Colon (tissue), 2 donors: ENCODE measurements around the gene FABP3.

Experiments
- FAIRE-seq: peaks from 2 replicates; lab custom pipeline; 2012; peaks lifted over from hg19 to GRCh38; lab: Jason Lieb, UNC
- donor health status: control.
- donor health status: control.

Gene FABP3

DNA sequence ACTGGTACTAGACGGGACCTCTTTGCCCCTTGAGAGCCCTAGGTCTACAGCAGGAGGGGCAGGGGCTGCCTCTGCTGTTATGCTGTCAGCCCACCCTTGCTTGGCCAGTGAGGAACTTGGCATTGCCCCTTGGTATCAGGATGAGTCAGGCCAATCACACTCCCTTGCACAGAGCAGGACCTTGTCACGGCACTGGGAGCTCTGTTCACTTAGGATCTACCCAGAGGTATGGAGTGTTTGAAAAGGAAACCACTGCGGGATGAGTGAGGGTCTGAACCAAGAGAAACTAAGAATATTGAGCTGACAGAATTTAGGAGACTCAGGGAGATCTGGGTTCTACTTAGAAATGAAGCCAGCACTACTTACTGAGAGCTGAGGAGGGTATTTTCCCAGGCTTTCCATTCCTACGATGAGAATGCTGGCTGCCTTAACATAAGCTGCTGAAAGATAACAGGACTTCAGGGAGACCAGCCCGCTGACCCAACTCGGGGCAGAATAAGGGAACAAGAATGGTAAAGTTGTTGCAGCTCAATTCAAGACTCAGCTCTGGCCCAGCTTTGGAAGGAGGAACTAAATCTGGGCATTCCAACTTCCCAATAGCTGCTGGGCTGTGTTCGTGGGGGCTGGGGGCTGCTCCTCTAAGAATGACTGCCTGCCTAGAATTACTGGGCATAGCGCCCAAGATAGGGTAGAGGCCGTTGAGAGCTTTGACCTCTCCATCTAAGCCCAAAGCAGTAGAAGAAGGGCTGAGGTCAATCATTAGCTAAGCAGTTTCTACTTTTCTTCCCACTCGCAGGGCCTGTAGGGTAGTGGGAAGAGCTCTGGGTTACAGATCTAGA is 1.5 kb downstream of the FABP3 start:
- FAIRE-seq, result no peak

DNA sequence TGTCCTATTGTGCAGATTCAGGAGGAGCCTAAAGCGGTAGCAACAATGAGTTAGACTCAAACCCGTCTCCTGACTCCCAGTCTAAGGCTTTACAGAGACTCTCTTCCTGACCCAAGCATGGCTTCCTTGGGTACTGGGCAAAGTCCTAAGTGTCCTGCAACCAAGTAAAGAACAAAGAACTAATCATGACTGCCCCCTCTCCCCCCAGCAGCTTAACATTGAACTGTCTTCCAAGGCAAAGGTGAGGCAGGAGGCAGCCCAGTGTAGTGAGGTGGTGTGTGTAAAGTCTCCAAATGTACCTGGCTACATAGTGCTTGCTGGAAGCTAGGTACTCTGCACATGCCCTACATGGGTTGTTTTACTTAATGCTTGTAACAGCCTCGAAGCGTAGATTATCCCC is 2.3 kb downstream of the FABP3 start:
- FAIRE-seq, result no peak

DNA sequence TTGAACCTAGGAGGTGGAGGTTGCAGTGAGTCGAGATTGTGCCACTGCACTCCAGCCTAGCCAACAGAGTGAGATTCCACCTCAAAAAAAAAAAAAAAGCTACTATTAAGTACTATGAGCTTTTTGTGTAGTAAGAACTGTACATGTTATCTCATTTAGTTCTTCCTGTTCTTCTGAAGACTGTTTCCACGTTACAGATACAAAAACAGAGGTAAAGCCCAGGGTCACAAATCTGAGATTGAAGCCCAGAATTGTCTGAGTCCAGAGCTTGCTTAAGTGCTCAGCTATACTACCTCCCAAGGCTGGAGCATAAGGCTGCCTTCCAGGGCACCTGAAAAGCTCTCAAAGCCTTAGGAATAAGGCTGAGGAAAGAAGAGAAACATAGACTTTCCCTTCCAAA is 2.9 kb downstream of the FABP3 start:
- FAIRE-seq, result no peak

DNA sequence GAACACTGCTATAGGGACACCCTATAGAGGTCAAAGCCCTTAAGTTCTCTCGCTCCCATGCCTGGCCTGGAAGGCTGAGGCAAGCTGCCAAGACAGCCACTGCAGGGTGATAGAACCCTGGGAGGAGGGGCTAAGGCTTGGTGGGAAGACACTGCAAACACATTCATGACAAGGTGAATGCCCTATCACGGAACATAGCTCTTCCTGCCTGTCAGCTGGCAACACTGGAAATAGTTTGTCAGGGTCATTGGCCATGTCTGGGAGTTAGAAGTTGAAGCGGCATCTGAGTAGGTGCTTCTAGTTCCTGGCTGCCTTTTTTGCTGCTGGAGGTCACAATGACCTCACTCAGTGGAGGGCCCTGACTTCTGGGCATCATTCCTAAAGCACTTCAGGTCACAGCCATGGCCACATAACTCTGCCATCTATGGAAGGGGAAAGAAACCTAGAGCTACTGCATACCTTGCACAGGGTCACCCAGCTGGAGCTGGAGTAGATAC is 4.2 kb downstream of the FABP3 start:
- FAIRE-seq, result no peak

DNA sequence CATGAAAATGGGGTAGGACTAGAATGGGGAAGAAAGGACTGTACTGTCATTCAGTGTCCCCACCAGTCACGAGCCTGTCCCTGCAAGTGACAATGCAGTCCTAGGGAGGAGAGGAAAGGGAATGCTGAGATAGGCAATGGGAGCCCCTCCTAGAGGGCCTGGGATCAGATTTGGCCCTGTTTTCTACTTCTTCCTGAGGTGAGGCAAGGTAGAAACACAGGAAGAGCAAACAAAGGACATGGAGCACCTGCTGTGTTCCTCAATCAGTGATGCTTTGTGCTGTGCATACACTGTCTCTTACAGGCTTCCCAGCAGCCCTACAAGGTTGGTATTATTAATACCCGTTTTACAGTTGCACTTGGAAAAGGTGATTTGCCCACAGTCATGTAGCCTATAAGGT is 6.1 kb downstream of the FABP3 start:
- FAIRE-seq, result no peak

DNA sequence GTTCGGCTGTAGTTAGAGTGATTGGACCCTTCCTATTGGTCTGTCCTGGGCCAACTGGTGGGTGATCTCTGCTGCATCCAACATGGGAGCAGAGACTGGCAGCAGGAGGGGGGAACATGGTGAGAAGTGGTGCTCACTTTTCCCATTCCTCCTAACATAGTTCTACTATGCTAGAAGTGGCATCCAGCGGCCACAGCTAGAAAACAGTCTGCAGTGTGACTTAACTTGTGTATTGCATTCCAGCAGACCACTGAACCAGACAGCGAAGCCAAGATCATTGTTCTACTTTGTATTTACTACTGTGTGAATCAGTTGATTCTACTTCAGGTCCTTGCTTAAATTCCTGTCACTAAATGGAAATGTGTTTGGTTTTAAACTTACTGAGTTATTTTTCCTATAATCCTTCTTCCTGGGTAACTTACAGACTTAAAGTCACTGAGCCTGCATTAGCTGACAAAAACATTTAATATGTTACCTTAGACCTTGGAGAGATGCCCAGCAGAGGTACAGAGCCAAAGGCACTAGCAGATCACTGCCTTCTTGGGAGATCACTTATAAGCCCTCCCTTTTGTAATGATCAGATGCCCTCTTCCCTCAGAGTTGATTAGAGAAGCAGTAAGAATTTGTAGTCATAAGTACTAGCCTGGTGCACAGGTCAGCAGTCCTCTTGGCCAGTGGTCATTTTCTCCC is 8.2 kb downstream of the FABP3 start:
- no peak for FAIRE-seq

DNA sequence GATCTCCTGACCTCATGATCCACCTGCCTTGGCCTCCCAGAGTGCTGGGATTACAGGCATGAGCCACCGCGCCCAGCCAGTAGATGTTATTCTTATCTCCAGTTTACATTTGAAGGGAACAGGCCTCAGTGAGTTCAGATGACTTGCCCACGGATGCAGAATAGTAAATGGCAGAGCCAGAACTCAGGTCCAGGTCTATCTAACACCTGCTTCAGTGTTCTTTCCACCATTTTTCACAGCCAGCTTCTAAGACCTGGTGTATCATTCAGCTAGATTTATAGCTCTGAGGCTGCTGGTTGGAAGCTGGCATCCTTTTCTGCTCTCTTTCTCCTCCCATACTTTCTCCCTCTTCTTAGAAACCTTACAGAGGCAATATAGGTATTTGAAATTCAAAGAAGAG is 10.8 kb downstream of the FABP3 start:
- FAIRE-seq, result no peak

DNA sequence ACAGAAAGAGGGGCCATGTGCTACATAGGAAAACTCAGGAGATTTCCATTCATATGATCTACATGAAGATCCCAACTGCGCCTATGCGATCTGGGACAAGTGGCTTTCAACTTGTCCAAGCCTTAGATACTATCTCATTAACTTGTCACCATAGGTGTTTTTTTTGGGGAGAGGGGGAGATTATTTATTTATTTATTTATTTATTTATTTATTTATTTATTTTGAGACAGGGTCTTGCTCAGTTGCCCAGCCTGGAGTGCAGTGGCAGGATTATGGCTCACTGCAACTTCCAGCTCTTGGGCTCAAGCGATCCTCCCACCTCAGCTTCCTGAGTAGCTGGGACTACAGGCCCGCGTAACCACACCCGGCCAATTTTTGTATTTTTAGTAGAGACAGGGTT is 11.3 kb downstream of the FABP3 start:
- no peak for FAIRE-seq

DNA sequence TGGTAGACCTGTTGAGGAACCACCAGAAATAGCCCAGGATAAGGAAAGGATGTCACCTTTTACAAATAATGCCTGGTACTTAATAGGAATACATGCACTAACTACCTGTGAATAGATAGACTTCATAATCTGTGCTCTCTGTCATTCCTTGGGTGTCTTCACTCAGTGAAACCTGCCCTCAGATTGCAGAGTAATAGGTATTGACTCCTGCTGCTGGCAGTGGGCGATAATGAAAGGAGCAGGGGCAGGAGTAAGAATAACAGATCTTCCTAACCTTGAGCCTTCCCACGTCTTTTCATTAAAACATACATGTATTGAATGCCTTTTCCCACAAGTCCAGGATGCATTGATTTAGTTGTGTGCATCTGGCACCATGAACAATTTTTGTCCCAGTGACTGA is 16.4 kb downstream of the FABP3 start:
- FAIRE-seq, result no peak

DNA sequence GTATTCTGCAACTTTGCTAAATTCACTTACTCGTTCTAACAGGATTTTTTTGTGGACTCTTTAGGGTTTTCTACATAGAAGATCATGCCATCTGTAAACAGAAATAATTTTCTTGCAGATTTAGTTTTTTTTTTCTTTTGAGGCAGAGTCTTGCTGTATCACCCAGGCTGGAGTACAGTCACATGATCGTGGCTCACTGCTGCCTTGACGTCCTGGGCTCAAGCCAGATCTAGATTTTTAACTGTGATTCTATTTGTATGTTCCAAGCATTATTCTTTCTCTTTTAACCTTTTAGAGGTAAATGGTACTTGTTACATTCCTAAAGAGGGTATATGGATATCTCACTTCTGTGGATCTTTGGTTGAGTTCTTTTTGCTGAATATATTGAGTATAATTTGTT is 18.6 kb downstream of the FABP3 start:
- FAIRE-seq, result no peak

DNA sequence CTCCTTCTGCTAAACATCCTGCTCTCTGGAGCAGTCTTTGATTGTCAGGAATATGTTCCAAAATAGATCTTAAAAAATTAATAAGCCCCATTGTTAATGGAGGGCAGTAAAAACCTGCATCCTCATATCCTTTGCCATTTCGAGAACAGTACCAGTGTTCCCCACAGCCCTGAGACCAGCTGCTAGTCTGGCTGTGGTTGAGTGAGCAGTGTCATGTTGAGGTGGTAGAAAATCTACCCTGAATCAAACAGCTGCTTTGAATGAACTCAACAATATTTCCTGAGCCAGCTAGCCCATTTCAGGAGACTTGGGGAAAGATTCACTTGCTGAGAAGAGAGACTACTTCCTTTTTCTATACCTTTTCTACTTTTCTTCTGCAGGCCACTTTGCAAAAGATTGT is 24.4 kb downstream of the FABP3 start:
- no peak for FAIRE-seq

DNA sequence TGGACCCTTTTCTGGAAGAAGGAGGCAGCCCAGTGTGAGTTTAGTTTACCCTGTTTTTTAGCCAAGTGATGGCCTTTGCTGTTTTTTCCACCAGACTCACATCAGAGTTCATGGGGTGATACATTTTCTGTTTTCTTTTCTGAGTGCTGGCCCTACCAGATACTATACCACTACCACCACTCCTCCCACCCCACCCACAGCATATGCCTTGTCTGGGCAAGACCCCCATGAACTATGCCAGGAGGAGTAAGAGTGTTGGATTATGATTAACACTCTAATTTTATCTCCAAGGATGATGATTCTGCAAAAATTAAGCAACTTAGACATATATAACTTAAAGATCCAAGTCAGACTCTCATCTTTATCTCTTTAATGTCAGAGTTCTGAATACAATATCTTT is 26.1 kb downstream of the FABP3 start:
- FAIRE-seq, result no peak

DNA sequence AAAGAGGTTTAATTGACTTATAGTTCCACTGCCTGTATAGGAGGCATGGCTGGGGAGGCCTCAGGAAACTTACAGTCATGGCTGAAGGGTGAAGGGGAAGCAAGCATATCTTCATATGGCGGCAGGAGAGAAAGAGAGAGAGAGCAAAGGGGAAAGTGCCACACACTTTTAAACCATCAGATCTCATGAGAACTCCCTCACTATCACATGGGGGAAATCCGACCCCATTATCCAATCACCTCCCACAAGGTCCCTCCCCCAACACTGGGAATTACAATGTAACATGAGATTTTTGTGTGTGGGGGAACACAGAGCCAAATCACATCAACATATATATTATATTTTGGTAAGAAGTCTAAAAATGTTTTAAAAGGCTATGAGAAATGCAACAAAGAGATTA is 27.2 kb downstream of the FABP3 start:
- FAIRE-seq, result no peak

DNA sequence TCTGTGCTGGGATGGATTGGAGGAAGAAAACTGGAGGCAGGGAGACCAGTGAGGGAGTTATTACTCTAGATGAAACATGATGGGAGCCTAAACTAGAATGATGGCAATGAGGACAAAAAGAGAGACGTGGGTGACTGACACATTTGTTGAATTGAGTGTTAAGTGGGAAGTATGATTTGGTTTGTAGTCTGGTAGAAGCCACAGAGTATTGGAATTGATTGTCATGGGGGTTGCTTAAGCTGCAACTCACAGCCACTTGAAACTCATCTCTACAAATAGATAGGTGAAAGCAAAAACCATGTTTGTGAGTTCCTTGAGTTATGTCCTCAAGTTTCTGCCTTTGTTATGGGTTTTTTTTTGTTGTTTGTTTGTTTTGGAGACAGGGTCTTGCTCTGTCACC is 28.4 kb downstream of the FABP3 start:
- no peak for FAIRE-seq

DNA sequence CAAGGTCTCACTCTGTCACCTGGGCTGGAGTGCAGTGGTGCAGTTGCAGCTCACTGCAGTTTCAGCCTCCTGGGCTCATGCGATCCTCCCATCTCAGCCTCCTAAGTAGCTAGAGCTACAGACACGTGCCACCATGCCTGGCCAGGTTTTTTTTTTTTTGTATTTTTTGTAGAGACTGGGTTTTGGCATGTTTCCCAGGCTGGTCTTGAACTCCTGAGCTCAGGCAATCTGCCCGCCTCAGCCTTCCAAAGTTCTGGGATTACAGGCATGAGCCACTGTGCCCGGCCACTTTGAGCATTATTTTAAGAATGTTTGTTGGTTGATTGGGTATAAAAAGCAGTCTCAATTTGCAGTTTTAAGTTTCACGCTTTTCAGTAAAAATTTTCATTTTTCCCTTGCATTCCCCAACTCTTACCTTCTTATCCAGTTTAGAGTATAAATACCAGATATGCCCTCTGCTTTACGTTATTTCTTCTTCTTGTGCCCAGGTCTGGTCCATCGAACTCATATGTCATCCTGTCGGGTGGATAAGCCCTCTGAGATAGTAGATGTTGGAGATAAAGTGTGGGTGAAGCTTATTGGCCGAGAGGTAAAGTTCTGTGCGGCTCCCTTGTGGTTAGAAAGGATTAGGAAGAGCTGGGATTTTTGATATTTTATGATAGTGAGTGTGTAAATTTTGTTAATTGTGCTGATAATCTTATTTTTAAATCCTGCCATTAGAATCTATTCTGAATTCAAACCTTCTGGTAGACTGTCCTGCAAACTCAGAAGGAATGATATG is 36.0 kb downstream of the FABP3 start:
- FAIRE-seq, result no peak

DNA sequence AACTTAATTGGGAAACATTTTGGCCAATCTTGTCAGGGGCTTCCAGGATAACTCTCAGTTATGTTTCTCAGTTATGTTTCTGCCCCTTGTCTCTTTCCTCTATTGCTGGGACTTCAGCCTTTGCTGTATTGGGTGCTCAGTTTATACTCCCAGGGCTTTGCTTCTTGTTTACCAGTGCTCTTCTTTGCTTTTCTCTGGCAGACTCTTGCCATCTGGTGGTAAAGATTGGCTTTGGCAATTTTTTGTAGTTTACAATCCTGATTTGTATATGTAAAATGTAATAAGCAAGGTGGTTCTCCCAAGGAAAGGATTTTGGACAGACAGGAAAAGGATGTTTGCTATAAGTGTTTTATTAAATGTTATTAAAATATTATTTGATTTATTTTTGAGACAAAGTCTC is 37.9 kb downstream of the FABP3 start:
- no peak for FAIRE-seq

DNA sequence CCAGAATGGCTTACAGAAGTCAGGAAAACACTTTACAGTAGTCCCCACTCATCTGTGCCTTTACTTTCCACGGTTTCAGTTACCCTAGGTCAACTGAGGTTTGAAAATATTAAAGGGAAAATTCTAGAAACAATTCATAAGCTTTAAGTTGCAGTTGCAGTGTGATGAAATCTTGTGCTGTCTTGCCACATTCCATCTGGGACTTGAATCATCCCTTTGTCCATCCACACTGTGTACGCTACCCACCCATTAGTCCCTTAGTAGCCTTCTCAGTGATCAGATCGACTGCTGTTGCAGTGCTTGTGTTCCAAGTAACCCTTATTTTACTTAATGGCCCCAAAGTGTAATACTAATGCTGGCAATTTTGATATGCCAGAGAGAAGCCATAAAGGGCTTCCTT is 45.5 kb downstream of the FABP3 start:
- no peak for FAIRE-seq

DNA sequence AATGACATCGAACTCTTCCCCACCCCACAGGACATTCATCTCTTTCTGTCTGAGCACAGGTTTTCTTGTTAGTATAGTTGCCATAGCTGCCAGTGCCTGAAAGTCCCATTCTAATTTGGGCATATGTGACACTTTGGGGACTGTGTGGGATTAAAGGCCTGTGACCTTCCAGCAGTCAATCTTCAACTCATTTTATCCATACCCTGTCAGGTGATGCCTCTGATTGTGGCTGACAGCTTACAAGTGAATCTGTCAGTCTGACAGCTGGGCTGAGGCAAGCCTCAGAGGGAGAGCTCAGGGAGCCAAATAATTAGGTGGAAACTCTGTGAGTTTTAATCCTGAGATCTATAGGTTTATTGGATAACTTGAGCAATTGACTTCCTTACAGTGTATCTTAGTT is 46.4 kb downstream of the FABP3 start:
- FAIRE-seq, result no peak

DNA sequence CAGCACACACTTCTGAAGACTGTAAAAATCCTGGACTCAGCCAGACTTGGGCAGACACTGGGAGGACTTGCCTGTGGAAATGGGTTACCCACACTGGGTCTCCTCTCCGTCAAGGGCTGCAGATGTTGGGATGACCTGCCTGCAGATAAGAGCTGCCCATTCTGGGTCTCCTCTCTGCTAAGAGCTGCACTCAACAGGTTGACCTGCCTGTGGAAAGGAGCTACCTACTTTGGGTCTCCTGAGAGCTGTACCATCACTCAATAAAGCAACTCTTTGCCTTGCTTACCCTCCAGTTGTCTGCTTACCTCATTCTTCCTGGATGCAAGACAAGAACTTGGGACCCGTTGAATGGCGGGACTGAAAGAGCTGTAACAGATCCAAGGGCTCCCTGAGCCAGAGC is 47.9 kb downstream of the FABP3 start:
- FAIRE-seq, result no peak

DNA sequence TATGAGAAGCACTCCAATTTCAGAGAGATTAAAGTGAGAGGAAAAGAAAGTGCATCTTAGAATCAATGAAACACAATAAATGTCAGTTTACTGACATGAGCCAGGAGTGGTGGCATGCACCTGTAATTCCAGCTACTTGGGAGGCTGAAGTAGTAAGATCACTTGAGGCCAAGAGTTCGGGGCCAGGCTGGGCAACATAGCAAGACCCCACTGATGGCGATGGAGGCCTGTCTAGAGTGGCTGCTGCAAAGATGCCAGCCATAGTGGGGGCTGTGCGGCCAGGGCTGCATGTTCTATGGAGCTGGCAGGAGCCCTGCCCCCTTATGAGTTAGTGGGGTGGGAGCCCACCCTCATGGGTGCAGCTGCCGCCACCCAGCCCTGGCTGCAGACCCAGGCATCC is 48.8 kb downstream of the FABP3 start:
- no peak for FAIRE-seq

DNA sequence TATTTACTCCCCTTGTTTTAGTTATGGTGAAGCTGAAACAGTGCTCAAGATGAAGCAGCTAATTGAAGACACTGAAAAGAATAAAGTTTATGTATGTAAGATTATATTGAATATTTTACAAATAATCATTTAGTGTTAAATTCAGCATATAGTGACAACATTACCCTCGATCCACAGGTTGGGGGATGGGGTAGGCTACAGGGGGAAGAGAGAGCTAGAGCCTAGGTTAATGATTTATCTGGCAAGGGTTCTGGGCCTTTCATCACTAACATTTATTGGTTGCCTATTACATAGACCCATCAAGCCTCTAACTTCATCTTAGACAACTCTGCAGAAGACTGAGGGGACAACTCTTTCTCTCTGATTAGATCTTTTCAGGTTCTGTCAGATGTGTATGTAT is 54.7 kb downstream of the FABP3 start:
- no peak for FAIRE-seq

DNA sequence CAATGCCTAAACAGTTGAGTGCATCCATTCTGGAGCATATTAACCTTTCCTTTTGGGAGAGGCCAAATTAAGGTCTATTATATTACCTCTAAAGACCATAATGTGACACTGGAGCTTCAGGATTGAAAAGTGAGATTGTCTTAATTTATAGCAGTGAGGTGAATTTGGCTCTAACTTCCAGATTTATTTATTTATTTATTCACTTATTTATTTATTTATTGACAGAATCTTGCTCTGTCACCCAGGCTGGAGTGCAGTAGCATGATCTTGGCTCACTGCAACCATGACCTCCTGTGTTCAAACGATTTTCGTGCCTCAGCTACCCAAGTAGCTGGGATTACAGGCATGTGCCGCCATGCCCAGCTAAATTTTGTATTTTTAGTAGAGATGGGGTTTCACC is 57.0 kb downstream of the FABP3 start:
- no peak for FAIRE-seq
